M059J (cell line): Measurements from ENCODE around the gene MAGI1. TPM values are rescaled to one million over a fixed set of nuclear protein-coding genes. Genes with fewer than 3 reads are reported as not detected.

Source experiments
- DNase-seq: peaks from one replicate; pipeline ENCODE4 v3.0.0-alpha.2; 2012; ENCODE audit warnings: low read depth
- total RNA-seq: library from RNA; depleted of rRNA; stranded (reverse); fragments of >200 nt; shearing (Covaris generic); gene quantifications from 2 replicates; pipeline ENCODE4 v1.2.3, GENCODE V29; 2014

Gene MAGI1
- total RNA-seq, 1 experiment from 2014 or later: 2.8 TPM

GRCh38 chr3:65945953-65946352, 92.8 kb downstream of the MAGI1 start:
- no peak for DNase-seq

DNA sequence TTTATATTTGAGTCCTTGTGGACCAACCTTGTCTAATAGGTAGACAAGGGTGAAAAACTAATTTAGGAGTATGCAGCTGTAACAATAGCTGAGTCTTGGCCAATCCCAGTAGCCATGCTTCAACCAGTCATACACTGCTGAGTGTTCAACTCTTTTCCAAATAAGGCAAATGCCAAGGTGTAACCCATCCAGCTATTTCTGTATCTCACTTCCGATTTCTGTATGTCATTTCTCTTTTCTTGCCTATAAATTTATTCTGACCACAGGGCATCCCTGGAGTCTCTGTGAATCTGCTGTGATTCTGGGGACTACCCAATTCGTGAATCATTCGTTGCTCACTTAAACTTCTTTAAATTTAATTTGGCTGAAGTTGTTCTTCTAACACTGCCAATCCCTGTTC, 93.2 kb downstream of the MAGI1 start:
- peak; percentile 63 for DNase-seq

- no peak for DNase-seq
Observed at GRCh38 chr3:65944252-65944651, 94.5 kb downstream of the MAGI1 start.

- DNase-seq: no peak
Observed at GRCh38 chr3:65939801-65940246, 98.9 kb downstream of the MAGI1 start.

DNA sequence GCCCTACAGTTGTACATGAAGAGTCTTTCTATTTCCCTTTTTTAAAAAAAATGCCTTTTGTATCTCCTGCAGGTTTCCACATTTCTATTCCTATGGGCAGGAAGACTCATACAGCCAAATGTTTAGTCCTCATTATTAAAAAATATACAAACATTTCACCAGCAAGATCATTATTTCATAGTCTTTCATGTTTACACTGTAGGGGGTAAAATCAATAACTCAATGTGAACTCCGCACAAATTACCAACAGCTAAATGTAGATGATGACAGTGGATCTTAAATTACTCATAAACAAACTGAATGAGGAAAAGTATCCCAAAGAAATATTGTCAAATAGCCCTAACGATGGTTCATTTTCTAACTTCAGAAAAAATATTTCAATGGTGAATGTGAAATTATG, 99.5 kb downstream of the MAGI1 start:
- DNase-seq: no peak

DNA sequence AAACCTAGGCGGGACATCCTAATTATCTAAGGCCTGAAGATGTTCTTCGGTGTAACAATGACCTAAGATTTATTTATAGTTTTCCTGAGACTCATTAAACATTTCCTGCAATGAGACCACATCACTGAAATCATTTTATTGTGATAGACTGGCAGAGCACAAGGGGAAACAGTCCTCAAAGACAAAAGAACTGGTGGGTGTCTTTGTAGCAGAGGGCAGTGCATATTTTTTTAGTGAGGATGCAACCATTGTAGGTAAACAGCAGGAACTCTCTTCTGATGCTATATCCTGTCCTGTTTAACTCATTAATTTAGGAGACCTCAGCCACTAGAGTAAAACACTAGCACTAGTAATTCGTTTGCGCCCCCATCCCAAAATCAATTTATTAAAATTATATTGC, 100.0 kb downstream of the MAGI1 start:
- DNase-seq: no peak

GRCh38 chr3:65938147-65938546, 100.6 kb downstream of the MAGI1 start:
- DNase-seq: no peak

DNA sequence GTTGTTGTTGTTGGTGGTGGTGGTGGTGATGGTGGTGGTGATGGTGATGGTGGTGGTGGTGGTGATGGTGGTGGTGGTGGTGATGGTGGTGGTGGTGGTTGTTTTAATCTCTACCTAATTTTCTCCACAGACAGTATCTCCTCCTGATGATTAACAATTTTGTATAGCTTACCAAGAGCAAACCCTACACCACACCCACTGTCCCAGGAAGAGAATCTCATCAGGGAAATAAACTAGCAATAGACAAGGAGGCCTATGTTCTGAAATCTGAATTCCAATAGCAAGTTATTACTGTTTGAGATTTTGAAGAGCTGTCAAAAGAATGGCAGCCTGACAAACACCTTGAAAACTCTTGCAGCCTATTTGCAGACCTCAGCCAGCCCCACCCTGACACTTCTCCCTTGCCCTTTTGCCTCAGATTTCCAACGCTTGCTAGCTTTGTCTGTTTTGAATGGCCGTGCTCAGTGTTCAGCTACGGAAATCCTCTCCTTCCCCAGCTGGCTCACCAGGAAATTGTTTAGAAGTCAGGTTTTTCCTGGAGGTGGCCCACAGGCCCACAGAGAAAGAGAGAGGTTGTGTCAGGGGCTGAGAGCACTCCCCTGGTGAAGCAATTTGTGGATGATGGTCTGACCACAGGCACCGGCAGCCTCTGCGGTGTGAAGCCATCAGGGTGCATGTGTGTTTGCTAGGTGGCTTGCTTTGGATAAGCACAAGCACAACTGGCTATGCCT, 101.6 kb downstream of the MAGI1 start:
- no peak for DNase-seq

DNA sequence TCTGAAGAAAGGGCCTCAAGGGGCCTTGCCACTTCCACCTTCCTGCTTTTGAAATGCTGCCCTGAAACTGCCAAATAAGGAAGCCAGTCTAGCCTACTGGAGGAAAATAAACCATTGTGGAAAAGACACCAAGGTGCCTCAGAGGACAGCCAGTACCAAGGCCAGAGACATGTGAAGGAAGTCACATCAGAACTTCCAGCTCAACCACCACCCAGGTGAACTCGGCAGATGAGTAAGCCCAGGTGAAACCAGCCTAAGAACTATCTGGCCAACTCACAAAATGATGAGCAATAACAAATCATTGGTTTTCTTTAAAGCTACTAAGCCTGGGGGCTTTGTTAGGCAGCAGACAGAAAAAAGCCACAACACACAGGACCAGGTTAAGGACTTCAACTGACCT, 103.0 kb downstream of the MAGI1 start:
- DNase-seq: no peak

DNA sequence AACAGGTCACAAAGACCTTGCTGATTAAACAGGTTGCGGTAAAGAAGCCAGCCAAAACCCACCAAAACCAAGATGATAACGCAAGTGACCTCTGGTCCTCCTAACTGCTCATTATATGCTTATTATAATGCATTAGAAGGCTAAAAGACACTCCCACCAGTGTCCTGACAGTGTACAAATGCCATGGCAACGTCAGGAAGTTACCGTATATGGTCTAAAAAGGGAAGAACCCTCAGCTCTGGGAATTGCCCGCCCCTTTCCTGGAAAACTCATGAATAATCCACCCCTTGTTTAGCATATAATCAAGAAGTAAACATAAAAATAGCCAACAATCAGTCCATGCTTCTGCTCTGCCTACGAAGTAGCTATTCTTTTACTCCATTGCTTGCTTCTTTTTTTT, 108.1 kb downstream of the MAGI1 start:
- no peak for DNase-seq

DNA sequence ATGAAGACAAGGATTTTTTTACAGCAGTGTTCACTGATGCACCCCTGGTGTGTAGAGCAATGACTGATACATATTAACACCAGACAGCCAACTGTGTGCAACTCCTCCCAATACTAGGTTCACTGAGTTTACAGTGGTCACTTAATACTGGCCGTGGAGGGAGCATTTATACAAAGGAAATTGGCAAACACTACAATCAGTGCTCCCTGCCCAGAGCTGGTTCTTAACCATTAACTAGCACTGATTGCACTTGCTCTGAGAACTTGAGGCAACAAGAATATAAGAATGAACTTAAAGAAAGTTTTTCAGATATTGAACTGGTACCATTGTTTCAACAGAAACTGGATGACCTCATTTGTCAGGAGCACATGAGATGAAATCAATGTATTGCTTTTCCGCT, 110.6 kb downstream of the MAGI1 start:
- DNase-seq: no peak

DNA sequence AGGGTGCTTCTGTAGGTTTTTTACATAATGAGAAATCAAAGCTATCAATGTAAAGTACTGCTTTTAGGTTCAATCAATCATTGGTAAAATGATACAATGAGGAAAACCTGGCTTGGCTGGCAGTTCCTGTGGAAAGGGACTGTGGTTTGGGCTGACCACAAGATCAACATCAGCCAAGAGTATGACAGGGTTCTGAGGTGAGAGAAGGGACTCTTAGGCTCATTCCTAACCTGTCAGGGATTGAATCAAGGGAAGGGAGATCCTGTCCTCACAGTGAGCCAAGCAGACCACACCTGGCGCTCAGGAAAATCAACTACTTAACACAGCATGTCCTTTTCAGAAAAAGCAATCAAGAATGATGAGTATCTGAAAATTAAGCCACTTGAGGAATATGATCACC, 111.1 kb downstream of the MAGI1 start:
- DNase-seq: peak; percentile 60

- no peak for DNase-seq
Observed at GRCh38 chr3:65925254-65925954, 113.3 kb downstream of the MAGI1 start.

GRCh38 chr3:65924762-65925161, 114.0 kb downstream of the MAGI1 start:
- no peak for DNase-seq

GRCh38 chr3:65922441-65922840, 116.3 kb downstream of the MAGI1 start:
- no peak for DNase-seq

GRCh38 chr3:65919826-65920225, 118.9 kb downstream of the MAGI1 start:
- DNase-seq: peak; percentile 19

- DNase-seq: no peak
Observed at GRCh38 chr3:65915477-65915876, 123.2 kb downstream of the MAGI1 start.

DNA sequence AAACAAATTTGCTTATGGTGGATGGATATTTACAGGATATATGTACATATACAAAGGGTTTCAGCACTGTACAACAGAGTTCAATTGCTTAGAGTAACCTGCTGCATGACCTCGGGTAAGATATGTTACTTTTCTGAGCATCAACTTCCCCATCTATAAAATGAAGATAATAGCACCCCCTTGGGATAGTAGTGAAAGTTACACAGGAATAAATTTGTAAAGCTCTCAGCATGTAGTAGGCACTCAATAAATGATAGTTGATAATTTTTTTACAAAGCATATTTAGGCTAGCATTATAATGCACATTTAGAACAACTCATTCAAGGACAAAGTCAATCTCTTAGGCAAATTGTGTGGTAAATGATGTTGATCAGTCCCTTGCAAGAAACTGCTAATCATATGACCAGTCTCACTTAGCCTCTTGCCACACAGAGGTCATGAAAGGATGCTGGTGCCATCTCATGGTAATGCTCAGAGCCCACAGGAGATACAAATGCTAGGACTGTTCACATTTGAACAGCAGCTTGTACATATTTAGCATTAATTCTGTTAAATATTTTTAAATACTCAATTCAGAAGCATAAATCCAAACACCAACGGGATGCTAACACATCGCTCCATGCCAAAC, 123.9 kb downstream of the MAGI1 start:
- peak; percentile 8 for DNase-seq

GRCh38 chr3:65914032-65914739, 124.5 kb downstream of the MAGI1 start:
- DNase-seq: no peak

GRCh38 chr3:65912647-65913046, 126.1 kb downstream of the MAGI1 start:
- DNase-seq: no peak

GRCh38 chr3:65908588-65908987, 130.1 kb downstream of the MAGI1 start:
- no peak for DNase-seq
